Natural killer cell (primary cell): Measurements from ENCODE around the gene LAMA4. TPM values are rescaled to one million over a fixed set of nuclear protein-coding genes. Genes with fewer than 3 reads are reported as not detected.

Experiments used
- ATAC-seq, 3 donors: fragments of 150-1000 bp in 2 of 3; fragments of 200-7000 bp in 1 of 3; cut with Tn5 transposase; 1 replicate in 1 of 3; 2 replicates in 2 of 3; pipeline ENCODE4 v1.10.0; 2021; ENCODE audit warnings: mild to moderate bottlenecking in 2 of 3, moderate library complexity in 2 of 3
- DNase-seq, 2 donors: peaks; one replicate each; pipeline versions ENCODE4 v3.0.0 to v3.0.0-alpha.2; 2013 to 2021; ENCODE audit warnings: mixed read lengths in 1 of 2
- H3K27ac ChIP-seq: one replicate; pipeline ENCODE4 v1.5.1; 2013; ENCODE audit warnings: mild to moderate bottlenecking, low read length
- H3K27me3 ChIP-seq: one replicate; pipeline ENCODE4 v1.6.1; 2013; ENCODE audit warnings: low read length; ENCODE audit not compliant: control insufficient read depth, insufficient read depth
- H3K36me3 ChIP-seq: one replicate; pipeline ENCODE4 v1.6.1; 2013; ENCODE audit warnings: low read length; ENCODE audit not compliant: control insufficient read depth, insufficient read depth
- H3K4me1 ChIP-seq: one replicate; pipeline ENCODE4 v1.6.1; 2013; ENCODE audit warnings: low read length; ENCODE audit not compliant: control insufficient read depth, insufficient read depth
- H3K4me3 ChIP-seq: one replicate; pipeline ENCODE4 v1.5.1; 2013; ENCODE audit warnings: low read length
- H3K9me3 ChIP-seq: one replicate; pipeline ENCODE4 v1.6.1; 2013; ENCODE audit warnings: low read length; ENCODE audit not compliant: control insufficient read depth, insufficient read depth
- H3K27ac Mint-ChIP-seq, 2 donors: one replicate each; pipeline ENCODE4 v1.8.0; 2022; ENCODE audit warnings: mild to moderate bottlenecking in 2 of 2, mixed read lengths in 2 of 2, moderate library complexity in 1 of 2
- H3K27me3 Mint-ChIP-seq, 2 donors: one replicate each; pipeline ENCODE4 v1.8.0; 2022; ENCODE audit warnings: low read depth in 2 of 2, mixed read lengths in 2 of 2
- H3K36me3 Mint-ChIP-seq: one replicate; pipeline ENCODE4 v1.8.0; 2022; ENCODE audit warnings: mixed read lengths
- H3K4me1 Mint-ChIP-seq, 2 donors: one replicate each; pipeline ENCODE4 v1.8.0; 2022; ENCODE audit warnings: mixed read lengths in 2 of 2
- H3K4me3 Mint-ChIP-seq: one replicate; pipeline ENCODE4 v1.8.0; 2022; ENCODE audit warnings: mild to moderate bottlenecking, moderate library complexity, mixed read lengths
- H3K9me3 Mint-ChIP-seq, 2 donors: one replicate each; pipeline ENCODE4 v1.8.0; 2022; ENCODE audit warnings: mixed read lengths in 2 of 2
- CTCF ChIP-seq: fragments of 200-600 bp; IDR thresholded peaks from one replicate; pipeline ENCODE4 v1.8.0; 2022; ENCODE audit warnings: antibody characterized with exemption
- WGBS: methylation state at CpG from one replicate; pipeline ENCODE4 v1.1.7; 2013; ENCODE audit warnings: missing lambda C conversion rate; ENCODE audit not compliant: insufficient coverage; 5-methylcytosine and 5-hydroxymethylcytosine counted together
- intact Hi-C: fragments of 100-400 bp; cut with micrococcal nuclease; formaldehyde crosslinking; loops from one replicate; pipeline ENCODE4 v1.14.2; 2022
- total RNA-seq, 4 donors: library from RNA; stranded (reverse); fragments of 120-200 nt in 1 of 4; gene quantifications; one replicate each; pipeline versions ENCODE4 v1.2.3 to v1.2.4, GENCODE V29; 2013 to 2022

Gene LAMA4
- total RNA-seq, 3 donors from 2014 or later (not counting 1 experiment from before 2014, with no cell fraction given): not detected

GRCh38 chr6:112144145-112144926 lies 110.0 kb downstream of the LAMA4 start:
- DNase-seq (no peak), ATAC-seq (no peak)
- H3K9me3 Mint-ChIP-seq: no peaks in the 10 kb centered on the region
- Histone ChIP-seq H3K27ac (no peak overlapping the region), H3K4me1 (no peaks in the 10 kb centered on the region), H3K4me3 (no peak overlapping the region), H3K27me3 (no peaks in the 10 kb centered on the region), H3K9me3 (no peaks in the 10 kb centered on the region), H3K36me3 (no peaks in the 10 kb centered on the region)
- no peak for TF ChIP-seq CTCF
- intact Hi-C loops: no loop called here
- H3K27me3 Mint-ChIP-seq: peaks cover 16 to 35% of the 10 kb centered on the region in 2 donors
- H3K4me3 Mint-ChIP-seq: no peak overlapping the region
- WGBS: 86% methylated on average over 8 of the region's 12 CpGs
- H3K36me3 Mint-ChIP-seq: no peaks in the 10 kb centered on the region
- no peak overlapping the region for H3K27ac Mint-ChIP-seq
- no peaks in the 10 kb centered on the region for H3K4me1 Mint-ChIP-seq

DNA sequence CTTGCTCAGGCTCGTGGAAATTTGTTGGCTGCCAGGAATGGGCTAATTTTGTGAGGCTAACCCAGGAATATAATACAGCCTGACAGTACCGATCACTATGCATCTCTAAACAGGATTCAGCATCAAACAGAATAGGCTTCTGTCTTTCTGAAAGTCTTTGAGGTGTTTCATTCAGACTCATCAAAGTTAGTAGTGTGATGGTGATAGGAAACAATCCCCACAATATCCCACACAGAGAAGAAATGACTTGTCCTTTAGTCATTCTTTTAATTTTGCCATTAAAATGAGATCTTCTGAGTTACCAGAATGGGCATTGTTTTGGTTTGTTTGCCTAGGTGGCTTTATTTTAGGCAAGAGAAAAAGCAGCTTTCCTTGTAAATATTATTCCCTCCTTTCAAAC lies 112.7 kb downstream of the LAMA4 start:
- no peak for ATAC-seq
- no peaks in the 10 kb centered on the region for H3K36me3 ChIP-seq
- H3K27ac ChIP-seq: no peak overlapping the region
- H3K27me3 Mint-ChIP-seq: peaks cover 11 to 31% of the 10 kb centered on the region in 2 donors
- H3K27ac Mint-ChIP-seq: no peak overlapping the region
- H3K4me3 ChIP-seq: no peak overlapping the region
- H3K4me3 Mint-ChIP-seq: no peak overlapping the region
- intact Hi-C loops: no loop called here
- H3K9me3 Mint-ChIP-seq: no peaks in the 10 kb centered on the region
- H3K36me3 Mint-ChIP-seq: no peaks in the 10 kb centered on the region
- no peak for DNase-seq
- 64% methylated on average over 1 of the region's 2 CpGs for WGBS
- no peaks in the 10 kb centered on the region for H3K4me1 Mint-ChIP-seq
- no peaks in the 10 kb centered on the region for H3K27me3 ChIP-seq
- no peaks in the 10 kb centered on the region for H3K9me3 ChIP-seq
- no peaks in the 10 kb centered on the region for H3K4me1 ChIP-seq
- TF ChIP-seq CTCF: no peak

- Mint-ChIP-seq H3K36me3 (no peaks in the 10 kb centered on the region), H3K4me1 (no peaks in the 10 kb centered on the region), H3K4me3 (no peak overlapping the region), H3K27ac (no peak overlapping the region), H3K9me3 (no peaks in the 10 kb centered on the region), H3K27me3 (peaks cover 10 to 28% of the 10 kb centered on the region in 2 donors)
- H3K27ac ChIP-seq: no peak overlapping the region
- no peak for DNase-seq
- no peaks in the 10 kb centered on the region for H3K36me3 ChIP-seq
- no peaks in the 10 kb centered on the region for H3K4me1 ChIP-seq
- no peak for TF ChIP-seq CTCF
- intact Hi-C loops: no loop called here
- no peaks in the 10 kb centered on the region for H3K27me3 ChIP-seq
- no peak for ATAC-seq
- WGBS: 93% methylated on average over 8 of the region's 8 CpGs
- H3K4me3 ChIP-seq: no peak overlapping the region
- no peaks in the 10 kb centered on the region for H3K9me3 ChIP-seq
Measured at GRCh38 chr6:112139052-112139451, 115.3 kb downstream of the LAMA4 start.

DNA sequence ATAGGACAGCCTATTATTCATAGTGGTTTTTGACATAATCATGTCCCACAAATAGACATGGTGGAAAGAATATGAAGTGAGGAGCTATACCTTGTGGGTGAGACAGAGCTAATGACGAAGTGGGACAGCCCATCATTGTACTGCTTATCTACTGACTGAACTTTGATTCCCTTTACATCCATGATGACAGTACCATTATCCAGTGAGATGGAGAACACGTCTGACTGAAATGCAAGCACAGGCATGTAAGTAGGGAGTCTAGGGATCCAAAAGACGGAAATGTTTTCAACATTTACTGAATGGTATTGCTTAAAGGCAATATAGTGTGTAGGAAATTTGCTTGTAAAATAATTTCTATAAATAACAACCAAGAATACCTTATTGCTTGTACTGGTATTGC lies 123.5 kb downstream of the LAMA4 start:
- Mint-ChIP-seq H3K4me3 (no peak overlapping the region), H3K27ac (no peak overlapping the region), H3K36me3 (no peaks in the 10 kb centered on the region), H3K4me1 (no peaks in the 10 kb centered on the region), H3K27me3 (peaks cover 21 to 37% of the 10 kb centered on the region in 2 donors), H3K9me3 (no peaks in the 10 kb centered on the region)
- Histone ChIP-seq H3K9me3 (no peaks in the 10 kb centered on the region), H3K27me3 (peaks cover 4% of the 10 kb centered on the region), H3K36me3 (no peaks in the 10 kb centered on the region), H3K27ac (no peak overlapping the region), H3K4me1 (no peaks in the 10 kb centered on the region), H3K4me3 (no peak overlapping the region)
- no peak for TF ChIP-seq CTCF
- no peak for ATAC-seq
- no peak for DNase-seq
- intact Hi-C loops: no loop called here
- WGBS: 85% methylated on average over 2 of the region's 3 CpGs
